NCI-H446 (cell line): ENCODE data around the gene NSMCE3.

Experiments
- DNase-seq, 2 experiments: peaks; one replicate each; lab custom pipeline; 2025; lab: John Stamatoyannopoulos, UW

Gene NSMCE3

DNA sequence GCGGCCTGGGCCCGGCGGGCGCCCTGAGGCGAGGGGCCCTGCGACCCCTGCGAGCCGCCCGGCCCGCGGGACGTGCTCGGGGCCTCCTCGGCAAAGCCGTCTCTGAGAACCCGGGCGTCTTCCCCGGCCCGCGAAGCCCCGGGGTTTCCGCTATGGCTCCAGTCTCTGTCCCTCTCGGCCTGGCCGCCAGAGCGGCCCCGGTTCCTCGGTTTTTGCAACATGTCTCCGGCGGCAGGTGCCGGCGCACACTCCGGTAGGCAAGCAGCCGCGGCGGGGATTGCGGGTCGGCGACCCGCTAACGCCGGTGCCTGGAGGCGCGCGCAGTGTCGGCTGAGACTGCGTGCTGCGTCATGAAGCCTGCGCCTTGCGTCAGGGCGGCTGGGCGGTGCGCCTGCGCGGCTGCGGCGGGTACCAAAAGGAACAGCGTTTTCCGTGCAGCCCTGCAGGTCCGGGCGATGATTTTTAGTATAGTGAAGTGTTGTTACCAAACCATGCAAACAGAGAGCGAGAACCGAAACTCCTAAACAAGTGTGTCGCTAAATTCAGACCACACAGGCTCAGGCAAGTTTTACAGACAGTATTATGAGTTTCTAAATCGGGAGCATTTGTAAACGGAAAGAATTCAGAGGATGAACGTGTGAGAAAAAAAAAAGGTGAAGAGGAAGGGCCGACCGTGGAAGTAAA lies at the start of gene NSMCE3:
NSMCE3 (minus strand) TSS at position 338 of the 684 bp plus-strand sequence; CDS start at position 221, 117 bp downstream.
- peak; percentile 55 to 84 for DNase-seq

- DNase-seq, result no peak
These were observed 46.8 kb upstream of the NSMCE3 start for GRCh38 chr15:29316422-29316821.

- DNase-seq, result no peak
These were observed 42.8 kb upstream of the NSMCE3 start for GRCh38 chr15:29312387-29312786.

DNA sequence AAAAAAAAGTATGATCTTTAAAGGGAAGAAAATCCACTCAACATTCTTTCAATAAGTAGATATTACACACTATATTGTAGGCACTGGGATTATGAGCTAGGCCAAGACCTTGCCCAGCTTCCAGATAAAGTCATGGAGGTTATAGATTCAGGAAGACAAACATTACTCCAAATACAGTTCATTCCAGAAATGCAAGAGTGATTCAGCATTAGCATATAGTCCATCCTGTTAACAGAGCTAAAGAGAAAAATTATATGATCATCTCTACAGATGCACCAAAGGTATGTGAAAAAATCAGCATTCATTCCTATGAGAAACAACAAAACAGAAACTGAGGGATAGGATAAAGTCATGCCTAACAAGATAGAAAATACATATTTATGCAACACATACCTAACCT lies 42.1 kb upstream of the NSMCE3 start:
- DNase-seq, result no peak

GRCh38 chr15:29309139-29309538 lies 39.5 kb upstream of the NSMCE3 start:
- DNase-seq, result no peak

DNA sequence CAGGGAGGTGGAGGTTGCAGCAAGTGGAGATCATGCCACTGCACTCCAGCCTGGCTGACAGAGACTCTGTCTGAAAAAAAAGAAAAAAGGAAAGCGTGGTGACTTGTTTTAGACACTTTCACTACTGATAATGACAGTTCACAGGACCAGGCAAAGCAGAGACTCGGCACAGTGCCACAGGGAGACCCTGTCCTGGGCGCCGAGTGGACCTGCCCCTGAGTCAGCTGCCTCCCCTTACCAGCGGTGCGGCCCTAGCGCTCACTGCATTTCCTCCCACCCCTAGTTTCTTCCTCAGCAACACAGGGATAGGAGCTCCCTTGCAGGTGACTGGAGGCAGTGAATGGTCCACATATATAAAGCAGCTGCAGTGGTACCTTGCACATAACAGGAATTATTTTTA lies 38.7 kb upstream of the NSMCE3 start:
- no peak for DNase-seq

- DNase-seq, result no peak
These were observed 35.9 kb upstream of the NSMCE3 start for GRCh38 chr15:29305556-29305955.

- no peak for DNase-seq
These were observed 33.2 kb upstream of the NSMCE3 start for GRCh38 chr15:29302871-29303270.

GRCh38 chr15:29299784-29300183 lies 30.2 kb upstream of the NSMCE3 start:
- no peak for DNase-seq

GRCh38 chr15:29299331-29299730 lies 29.7 kb upstream of the NSMCE3 start:
- DNase-seq, result no peak

GRCh38 chr15:29294732-29295325 lies 25.2 kb upstream of the NSMCE3 start:
- DNase-seq, result no peak

GRCh38 chr15:29291067-29291845 lies 21.6 kb upstream of the NSMCE3 start:
- DNase-seq, result no peak

DNA sequence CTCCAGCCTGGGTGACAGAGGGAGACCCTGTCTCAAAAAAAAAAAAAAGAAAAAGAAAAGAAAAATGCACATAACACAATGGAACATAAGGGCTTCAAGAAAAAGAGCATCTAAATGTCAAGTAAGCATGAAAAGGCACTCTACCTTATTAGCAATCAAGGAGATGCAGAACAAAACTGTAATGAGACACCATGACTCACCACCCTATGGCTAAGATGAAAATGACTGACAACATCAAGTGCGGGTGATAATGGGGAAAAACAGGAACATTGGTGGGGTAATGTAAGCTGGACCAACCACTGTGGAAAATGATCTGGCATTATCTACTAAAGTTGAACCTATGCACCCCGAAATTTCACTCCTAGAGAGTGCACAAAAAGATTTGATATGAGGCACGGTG lies 19.6 kb upstream of the NSMCE3 start:
- no peak for DNase-seq

- no peak for DNase-seq
These were observed 15.8 kb upstream of the NSMCE3 start for GRCh38 chr15:29285386-29285785.

DNA sequence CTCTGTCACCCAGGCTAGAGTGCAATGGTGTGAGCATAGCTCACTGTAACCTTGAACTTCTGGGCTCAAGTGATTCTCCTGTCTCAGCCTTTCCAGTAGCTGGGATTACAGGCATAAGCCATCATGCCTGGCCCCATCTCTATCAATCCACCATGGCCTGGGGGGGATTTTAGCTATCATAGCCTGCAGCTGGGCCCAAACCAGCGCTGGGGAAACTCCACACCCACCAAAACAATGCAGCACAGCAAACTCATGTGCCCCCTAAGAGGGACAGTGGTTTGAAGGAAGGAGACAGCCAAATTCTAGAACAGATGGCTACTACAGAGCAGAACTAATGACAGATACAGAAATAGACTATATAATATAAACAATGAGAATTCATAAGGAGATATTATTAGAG lies 13.8 kb upstream of the NSMCE3 start:
- no peak for DNase-seq

GRCh38 chr15:29280514-29280913 lies 10.9 kb upstream of the NSMCE3 start:
- no peak for DNase-seq

DNA sequence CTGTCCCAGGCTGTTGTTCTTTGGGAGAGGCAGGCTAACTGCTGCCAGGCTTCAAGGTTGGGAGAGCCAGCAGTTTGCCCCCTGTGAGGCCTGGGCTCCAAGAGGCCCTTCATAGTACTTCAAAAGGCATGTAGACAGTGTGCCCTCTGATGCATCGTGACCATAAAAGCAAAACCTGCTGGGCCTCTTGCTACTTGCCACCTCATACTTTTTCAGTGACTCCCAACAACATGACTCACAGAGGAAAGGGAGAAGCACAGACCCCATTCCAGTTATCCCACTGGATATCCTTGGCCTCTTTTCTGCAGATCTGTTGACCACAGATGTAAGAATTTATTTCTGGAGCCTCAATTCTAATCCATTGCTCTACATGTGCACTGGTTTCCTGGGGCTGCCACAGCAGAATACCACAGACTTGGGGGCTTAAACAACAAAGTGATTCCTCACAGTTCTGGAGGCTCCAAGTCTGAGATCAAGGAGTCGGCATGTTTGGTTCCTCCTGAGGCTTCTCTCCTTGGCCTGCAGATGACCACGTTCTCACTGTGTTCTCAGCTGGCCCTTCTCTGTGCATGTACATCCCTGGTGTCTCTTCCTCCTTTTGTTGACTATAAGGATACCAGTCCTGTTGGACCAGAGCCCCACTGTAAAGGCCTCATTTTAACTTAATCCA lies 8.9 kb upstream of the NSMCE3 start:
- DNase-seq, result no peak

DNA sequence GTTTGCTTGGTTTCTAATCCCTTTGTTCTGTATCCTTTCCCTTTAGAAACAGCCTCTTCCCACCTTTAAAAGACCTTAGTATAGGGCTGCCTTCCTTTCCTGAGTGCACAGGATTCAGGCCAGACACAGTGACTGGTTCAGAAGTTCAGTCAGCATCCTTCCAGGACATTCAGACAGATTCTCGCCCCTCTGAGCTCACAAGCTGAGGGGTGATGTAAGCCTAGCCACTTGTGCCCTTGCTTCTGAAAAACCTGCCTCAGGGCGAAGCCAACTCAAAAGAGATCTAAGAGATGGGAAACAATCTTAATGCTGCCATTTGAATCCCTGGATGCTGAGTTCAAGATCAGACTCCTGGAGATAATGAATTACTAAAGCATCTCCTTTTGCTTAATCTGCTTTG lies 6.7 kb upstream of the NSMCE3 start:
- DNase-seq, result no peak

- DNase-seq, result no peak
These were observed 6.2 kb upstream of the NSMCE3 start for GRCh38 chr15:29275855-29276254.

- no peak for DNase-seq
These were observed 5.3 kb upstream of the NSMCE3 start for GRCh38 chr15:29274946-29275345.

DNA sequence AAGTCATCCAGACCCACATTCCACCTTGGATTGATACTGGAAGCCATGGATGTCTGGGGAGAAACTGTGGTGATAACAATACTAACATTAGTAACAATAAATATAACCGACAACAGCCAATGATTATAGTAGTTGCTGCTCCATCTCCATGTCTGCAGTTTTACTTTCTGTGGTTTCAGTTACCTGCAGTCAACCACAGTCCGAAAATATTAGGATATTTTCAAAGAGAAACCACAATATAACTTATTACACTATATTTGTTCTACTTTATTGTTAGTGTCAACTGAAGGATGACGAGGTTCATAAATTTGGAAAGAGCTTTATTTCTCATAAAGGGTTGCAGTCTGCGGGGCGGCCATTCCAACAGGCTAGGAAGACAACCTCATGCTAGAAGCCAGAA lies 2.6 kb upstream of the NSMCE3 start:
- DNase-seq, result no peak

GRCh38 chr15:29270976-29271375 lies 1.4 kb upstream of the NSMCE3 start:
- no peak for DNase-seq
